ENCODE results near the gene CYBA. TPM values are rescaled to one million over a fixed set of nuclear protein-coding genes. Genes with fewer than 3 reads are reported as not detected.

The CYBA gene
- polyA plus RNA-seq, 1 donor (not counting 4 experiments of a cell fraction or from before 2014, with no cell fraction given) = 4.4 TPM

DNA sequence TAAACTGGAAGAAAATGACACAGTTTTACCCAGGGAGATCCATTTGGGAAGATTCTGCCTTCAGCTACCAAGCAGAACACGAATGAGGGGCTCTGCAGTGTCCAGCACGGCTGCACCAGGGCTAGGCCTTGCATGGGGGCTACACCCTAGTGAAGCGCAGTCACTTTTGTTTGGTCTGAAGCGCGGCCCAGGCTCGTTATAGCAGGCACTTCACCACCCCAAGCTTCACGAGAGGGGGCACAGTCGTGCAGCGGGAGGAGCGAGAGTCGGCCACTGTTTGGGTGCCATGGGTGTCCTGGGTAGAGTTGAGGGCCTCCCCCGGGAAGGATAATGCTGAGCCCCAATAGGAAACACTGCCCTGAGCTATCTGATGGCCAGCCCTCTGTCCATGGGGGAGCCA, 34.1 kb downstream of the CYBA start:
- peaks cover 11% of the 10 kb centered on the region for H4K20me1 ChIP-seq (ENCODE audit: control insufficient read depth, extremely low read depth, insufficient read depth, low read length)
- dilution Hi-C loops (cut with MboI; ENCODE audit: extremely low pct_ligation_motif_present, low sequenced_read_pairs) = no loop called here
- TF ChIP-seq EZH2 (IDR thresholded peaks at IDR 0.05; ENCODE audit: low read length) = no peak

DNA sequence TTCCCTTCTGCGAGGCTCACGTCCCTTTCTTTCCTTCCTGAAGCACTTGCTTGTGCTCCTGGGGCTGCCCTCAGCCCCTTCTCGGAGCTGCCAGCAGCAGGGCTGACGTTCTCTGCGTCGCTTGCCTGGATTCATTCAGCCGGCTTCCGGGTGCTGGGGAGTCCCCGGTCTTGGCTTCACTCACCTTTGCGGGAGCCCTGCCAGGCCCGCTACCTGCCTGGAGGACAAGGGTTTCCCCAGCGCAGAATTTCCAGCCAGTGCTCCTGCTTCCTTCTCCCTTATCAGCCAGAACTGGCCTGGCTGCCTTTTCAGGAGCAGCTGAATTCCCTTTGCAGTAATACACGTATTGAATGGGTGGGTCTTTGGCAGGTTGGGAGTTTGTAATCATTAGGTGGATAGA, 34.5 kb downstream of the CYBA start:
- no peak overlapping the region for H2AFZ ChIP-seq (ENCODE audit: control insufficient read depth, low read length)
- H3K79me2 ChIP-seq (ENCODE audit: control insufficient read depth, insufficient read depth, low read length) = peaks cover 3% of the 10 kb centered on the region
- dilution Hi-C loops (cut with MboI; ENCODE audit: extremely low pct_ligation_motif_present, low sequenced_read_pairs) = no loop called here

More for the DNA sequence above, 34.1 kb downstream of the CYBA start:
- FAIRE-seq (no peak), DNase-seq (ENCODE audit: low read depth, low spot score) (no peak)
- H3K4me1 ChIP-seq (ENCODE audit: control insufficient read depth, extremely low read depth, insufficient read depth, low read length) = no peaks in the 10 kb centered on the region
- no peak overlapping the region for H2AFZ ChIP-seq (ENCODE audit: control insufficient read depth, low read length)
- no peak overlapping the region for H3K4me2 ChIP-seq (ENCODE audit: control insufficient read depth, extremely low read depth, insufficient read depth, low read depth, low read length)
- no peaks in the 10 kb centered on the region for H3K9me3 ChIP-seq (ENCODE audit: control insufficient read depth, low read depth, low read length)
- H3K36me3 ChIP-seq (ENCODE audit: control insufficient read depth in 2 of 2, extremely low read depth in 1 of 2, insufficient read depth in 2 of 2, low read length in 2 of 2) = peaks cover 10 to 26% of the 10 kb centered on the region in 2 experiments
- no peak overlapping the region for H3K4me3 ChIP-seq (ENCODE audit: control insufficient read depth in 2 of 3, extremely low read depth in 1 of 3, insufficient read depth in 2 of 3, low read depth in 1 of 3, low read length in 3 of 3)
- H3K9me1 ChIP-seq (ENCODE audit: control insufficient read depth, extremely low read depth, insufficient read depth, low read length) = no peaks in the 10 kb centered on the region
- H3K9ac ChIP-seq (ENCODE audit: control insufficient read depth, extremely low read depth, insufficient read depth, low read length) = no peak overlapping the region
- H3K27me3 ChIP-seq (ENCODE audit: control insufficient read depth, extremely low read depth, insufficient read depth, low read length) = no peaks in the 10 kb centered on the region
- H3K79me2 ChIP-seq (ENCODE audit: control insufficient read depth, insufficient read depth, low read length) = peaks cover 3% of the 10 kb centered on the region
- H3K27ac ChIP-seq (ENCODE audit: control insufficient read depth, insufficient read depth, low read length) = no peak overlapping the region

More for the DNA sequence above, 34.5 kb downstream of the CYBA start:
- no peak overlapping the region for H3K27ac ChIP-seq (ENCODE audit: control insufficient read depth, insufficient read depth, low read length)
- FAIRE-seq (no peak), DNase-seq (ENCODE audit: low read depth, low spot score) (no peak)
- H3K4me1 ChIP-seq (ENCODE audit: control insufficient read depth, extremely low read depth, insufficient read depth, low read length) = no peaks in the 10 kb centered on the region
- H3K27me3 ChIP-seq (ENCODE audit: control insufficient read depth, extremely low read depth, insufficient read depth, low read length) = no peaks in the 10 kb centered on the region
- no peak overlapping the region for H3K4me2 ChIP-seq (ENCODE audit: control insufficient read depth, extremely low read depth, insufficient read depth, low read depth, low read length)
- TF ChIP-seq, protein P1, sequence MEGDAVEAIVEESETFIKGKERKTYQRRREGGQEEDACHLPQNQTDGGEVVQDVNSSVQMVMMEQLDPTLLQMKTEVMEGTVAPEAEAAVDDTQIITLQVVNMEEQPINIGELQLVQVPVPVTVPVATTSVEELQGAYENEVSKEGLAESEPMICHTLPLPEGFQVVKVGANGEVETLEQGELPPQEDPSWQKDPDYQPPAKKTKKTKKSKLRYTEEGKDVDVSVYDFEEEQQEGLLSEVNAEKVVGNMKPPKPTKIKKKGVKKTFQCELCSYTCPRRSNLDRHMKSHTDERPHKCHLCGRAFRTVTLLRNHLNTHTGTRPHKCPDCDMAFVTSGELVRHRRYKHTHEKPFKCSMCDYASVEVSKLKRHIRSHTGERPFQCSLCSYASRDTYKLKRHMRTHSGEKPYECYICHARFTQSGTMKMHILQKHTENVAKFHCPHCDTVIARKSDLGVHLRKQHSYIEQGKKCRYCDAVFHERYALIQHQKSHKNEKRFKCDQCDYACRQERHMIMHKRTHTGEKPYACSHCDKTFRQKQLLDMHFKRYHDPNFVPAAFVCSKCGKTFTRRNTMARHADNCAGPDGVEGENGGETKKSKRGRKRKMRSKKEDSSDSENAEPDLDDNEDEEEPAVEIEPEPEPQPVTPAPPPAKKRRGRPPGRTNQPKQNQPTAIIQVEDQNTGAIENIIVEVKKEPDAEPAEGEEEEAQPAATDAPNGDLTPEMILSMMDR (optimal IDR thresholded peaks at IDR 0.05 in 1 of 3, IDR thresholded peaks at IDR 0.05 in 1 of 3, conservative IDR thresholded peaks at IDR 0.05 in 1 of 3; ENCODE audit: extremely low read depth in 1 of 3, insufficient read depth in 2 of 3, low read length in 3 of 3) = no peak
- TF ChIP-seq EZH2 (IDR thresholded peaks at IDR 0.05; ENCODE audit: low read length) = no peak
- H3K4me3 ChIP-seq (ENCODE audit: control insufficient read depth in 2 of 3, extremely low read depth in 1 of 3, insufficient read depth in 2 of 3, low read depth in 1 of 3, low read length in 3 of 3) = no peak overlapping the region
- H3K36me3 ChIP-seq (ENCODE audit: control insufficient read depth in 2 of 2, extremely low read depth in 1 of 2, insufficient read depth in 2 of 2, low read length in 2 of 2) = peaks cover 11 to 24% of the 10 kb centered on the region in 2 experiments
- H3K9me3 ChIP-seq (ENCODE audit: control insufficient read depth, low read depth, low read length) = no peaks in the 10 kb centered on the region
- H3K9ac ChIP-seq (ENCODE audit: control insufficient read depth, extremely low read depth, insufficient read depth, low read length) = peak overlapping the region; percentile 30
- H3K9me1 ChIP-seq (ENCODE audit: control insufficient read depth, extremely low read depth, insufficient read depth, low read length) = no peaks in the 10 kb centered on the region
- peaks cover 11% of the 10 kb centered on the region for H4K20me1 ChIP-seq (ENCODE audit: control insufficient read depth, extremely low read depth, insufficient read depth, low read length)
